Activated CD8-positive, alpha-beta memory T cell treated with anti-CD3 and anti-CD28 coated beads, Interleukin-2, amount 50 U/mL, for 24 hours (primary cell): ENCODE measurements around the gene CCDC167.
A peak's percentile ranks its signal among the peaks of the same experiment; 100 is the strongest.

Source experiments
- DNase-seq: peaks from one replicate; pipeline ENCODE4 v3.0.0-alpha.2; 2020; ENCODE audit errors: extremely low read depth

The CCDC167 gene

DNA sequence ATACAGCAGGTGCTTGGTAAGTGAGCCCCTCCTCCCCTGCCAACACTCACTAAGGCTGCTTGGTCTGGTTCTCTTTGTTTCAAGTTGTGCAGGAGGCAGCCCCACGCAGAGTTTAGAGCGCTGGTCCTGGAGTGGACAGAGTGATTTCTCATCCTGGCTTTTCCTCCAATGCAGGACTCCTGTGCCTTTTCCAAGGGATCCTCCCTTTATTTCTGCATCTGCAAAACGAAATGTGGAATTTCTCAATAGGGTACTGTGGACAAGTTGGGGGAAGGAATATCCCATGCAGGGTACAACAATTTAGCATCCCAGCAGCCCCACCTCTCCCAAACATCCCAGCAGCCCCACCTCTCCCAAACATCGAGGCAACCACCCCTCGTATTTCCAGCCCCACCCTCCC, 30.6 kb upstream of the CCDC167 start:
- DNase-seq, result no peak

DNA sequence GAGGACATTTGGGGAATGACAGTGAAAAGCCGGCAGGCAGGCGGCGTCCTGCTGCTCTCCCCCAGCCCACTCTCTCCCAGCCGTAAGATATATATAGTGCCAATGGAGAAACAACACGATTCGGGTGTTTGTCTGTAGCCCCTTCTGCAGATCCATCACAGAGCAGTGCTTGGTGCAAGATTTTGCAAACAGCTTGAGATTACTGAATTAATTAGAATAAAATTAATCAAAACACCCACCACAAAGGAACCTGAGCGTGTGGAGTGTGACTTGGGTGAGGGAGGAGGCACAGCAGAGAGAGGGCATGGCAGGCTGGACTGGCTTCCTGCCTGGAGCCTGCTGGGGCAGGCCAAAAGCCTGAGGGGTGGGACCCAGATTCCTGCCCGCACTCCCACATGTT, 28.8 kb upstream of the CCDC167 start:
- no peak for DNase-seq

DNA sequence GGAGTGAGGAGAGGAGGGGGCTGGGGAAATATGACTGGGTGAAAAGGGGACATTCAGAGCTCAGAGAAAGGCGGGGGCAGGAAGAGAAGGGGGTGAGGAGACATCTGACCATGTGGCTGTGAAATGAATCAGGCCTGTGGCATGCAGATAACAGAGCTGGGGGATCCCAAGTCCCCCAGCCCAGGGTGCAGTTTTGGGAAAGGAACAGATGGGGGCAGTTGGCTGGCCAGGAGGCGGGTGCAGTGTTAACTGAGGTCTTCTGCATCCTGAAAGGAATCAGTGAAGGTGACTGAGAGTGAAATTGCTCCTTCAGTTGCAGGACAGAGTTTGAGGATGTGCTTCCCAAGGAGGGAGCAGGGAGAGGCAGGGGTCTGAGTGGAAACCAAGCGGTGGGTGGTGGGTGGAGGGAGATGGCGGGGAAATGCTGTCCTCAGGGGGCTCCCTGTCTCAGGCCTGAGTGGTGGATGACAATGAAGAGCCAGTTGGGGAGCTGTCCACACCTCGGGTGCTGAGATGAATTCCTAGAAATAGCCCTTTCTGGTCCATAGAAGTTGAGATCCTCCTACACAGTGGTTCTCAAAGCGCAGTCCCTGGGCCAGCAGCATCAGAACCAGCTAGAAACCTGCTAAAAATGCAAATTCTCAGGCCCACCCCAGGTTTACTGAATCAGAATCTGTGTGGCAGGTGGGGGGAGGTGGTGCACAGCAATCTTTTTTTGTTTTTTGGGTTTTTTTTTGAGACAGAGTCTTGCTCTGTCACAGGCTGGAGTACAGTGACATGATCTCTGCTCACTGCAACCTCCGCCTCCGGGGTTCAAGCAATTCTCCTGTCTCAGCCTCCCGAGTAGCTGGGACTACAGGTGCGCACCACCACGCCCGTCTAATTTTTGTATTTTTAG, 26.0 kb upstream of the CCDC167 start:
- DNase-seq, result no peak

- DNase-seq, result no peak
These were observed 25.3 kb upstream of the CCDC167 start for GRCh38 chr6:37524970-37525318.

- no peak for DNase-seq
These were observed 24.6 kb upstream of the CCDC167 start for GRCh38 chr6:37524025-37524969.

- DNase-seq, result no peak
These were observed 23.7 kb upstream of the CCDC167 start for GRCh38 chr6:37523412-37523811.

GRCh38 chr6:37522836-37523235, 23.1 kb upstream of the CCDC167 start:
- no peak for DNase-seq

GRCh38 chr6:37521674-37522073, 22.0 kb upstream of the CCDC167 start:
- no peak for DNase-seq

GRCh38 chr6:37520926-37521325, 21.2 kb upstream of the CCDC167 start:
- no peak for DNase-seq

DNA sequence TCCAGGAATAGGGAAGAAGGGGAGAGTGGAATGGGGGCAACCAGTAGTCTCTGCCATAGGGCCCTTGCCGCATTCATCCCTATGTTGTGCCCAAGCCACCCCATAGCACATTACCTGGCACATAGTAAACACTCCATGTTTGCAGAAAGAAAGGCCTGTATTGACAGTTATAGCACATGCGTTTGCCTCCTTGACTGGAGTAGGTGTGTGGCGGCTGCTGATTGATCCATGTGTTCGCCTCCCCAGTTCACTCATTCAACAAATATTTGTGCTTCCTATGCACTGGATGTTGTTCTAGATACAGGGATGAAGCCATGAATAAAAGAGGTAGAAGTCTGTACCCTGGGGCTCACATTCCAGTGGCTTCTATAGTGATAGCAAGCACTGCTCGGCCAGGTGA, 19.8 kb upstream of the CCDC167 start:
- DNase-seq, result no peak

DNA sequence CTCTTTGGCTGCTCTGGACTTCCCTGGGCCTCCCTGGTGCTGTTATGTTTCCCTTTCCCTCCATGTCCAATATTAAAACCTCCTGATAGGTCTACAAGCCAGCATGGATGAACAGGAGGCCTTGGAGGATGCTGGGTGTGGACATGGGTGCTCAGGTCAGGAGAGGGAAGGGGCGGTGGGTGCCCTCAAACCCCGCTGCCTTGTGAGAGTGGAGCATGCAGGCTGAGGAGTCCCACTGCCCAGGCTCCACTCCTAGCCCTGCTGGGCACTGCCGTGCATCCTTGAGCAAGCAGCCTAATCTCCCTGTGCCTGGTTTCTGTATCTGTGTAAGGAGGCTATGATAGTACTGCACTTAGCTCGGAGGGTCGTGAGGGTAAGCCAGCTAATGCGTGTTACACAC, 18.4 kb upstream of the CCDC167 start:
- no peak for DNase-seq

DNA sequence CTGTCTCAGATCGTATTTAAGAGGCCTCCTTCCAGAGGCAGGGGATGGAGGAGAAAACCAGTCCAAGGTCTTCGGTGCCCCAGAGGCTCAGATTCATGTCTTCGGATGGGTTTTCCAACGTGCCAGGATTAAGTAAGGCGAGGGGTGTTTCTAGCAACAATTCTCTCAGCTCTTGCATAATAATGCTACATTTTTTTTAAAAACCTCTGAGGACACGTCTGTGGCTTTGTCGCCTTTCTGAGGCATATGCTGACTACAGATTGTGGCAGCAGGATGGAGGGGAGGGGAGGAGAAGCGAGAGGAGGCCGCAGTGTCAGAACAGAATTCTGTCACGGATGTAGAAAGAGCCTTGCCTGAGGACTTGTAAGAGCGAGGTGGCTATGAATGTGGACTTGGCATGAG, 17.7 kb upstream of the CCDC167 start:
- DNase-seq, result peak; percentile 59

GRCh38 chr6:37516920-37517405, 17.3 kb upstream of the CCDC167 start:
- no peak for DNase-seq

GRCh38 chr6:37516076-37516919, 16.6 kb upstream of the CCDC167 start:
- DNase-seq, result peak; percentile 72

- DNase-seq, result no peak
These were observed 16.0 kb upstream of the CCDC167 start for GRCh38 chr6:37515712-37516075.

- DNase-seq, result no peak
These were observed 15.1 kb upstream of the CCDC167 start for GRCh38 chr6:37514837-37515236.

DNA sequence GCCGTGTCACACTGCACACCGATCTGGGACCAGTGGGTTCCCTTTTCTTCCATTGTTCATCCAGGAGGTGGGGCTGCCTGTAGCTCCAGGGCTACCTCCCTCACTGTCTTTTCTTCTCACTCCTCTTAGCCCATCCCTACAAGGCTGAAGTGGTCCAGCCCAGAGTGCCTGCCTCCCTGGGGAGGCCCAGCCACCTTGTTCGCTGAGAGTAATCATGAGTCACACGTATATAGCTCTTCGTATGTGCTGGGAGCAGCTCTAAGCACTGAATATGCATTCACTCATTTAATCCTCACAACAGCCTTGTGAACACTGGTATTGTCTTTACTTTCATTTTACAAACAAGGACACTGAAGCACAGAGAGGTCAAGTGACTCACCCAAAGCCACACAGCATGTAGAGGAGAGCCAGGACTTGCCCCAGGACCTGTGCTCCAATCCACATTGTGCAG, 14.7 kb upstream of the CCDC167 start:
- DNase-seq, result no peak

DNA sequence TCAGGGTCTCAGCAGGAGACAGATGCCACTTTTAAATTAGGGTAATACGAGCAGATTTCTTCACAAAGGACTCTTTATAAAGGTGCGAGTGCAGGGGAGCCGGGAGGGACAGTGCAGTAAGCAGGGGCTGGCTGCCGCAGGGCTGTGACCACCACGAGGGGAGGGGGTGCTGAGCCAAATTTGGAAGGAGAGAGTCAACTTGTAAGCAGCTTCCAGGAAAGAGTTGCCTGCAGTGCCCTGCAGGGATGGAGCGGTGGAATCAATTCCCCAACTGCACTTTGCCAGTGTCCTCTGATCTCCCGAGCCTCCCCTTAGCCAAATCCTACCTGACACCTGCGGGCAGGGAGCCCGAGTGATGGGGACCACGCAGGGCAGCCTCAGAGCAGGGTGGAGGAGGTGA, 13.9 kb upstream of the CCDC167 start:
- no peak for DNase-seq

DNA sequence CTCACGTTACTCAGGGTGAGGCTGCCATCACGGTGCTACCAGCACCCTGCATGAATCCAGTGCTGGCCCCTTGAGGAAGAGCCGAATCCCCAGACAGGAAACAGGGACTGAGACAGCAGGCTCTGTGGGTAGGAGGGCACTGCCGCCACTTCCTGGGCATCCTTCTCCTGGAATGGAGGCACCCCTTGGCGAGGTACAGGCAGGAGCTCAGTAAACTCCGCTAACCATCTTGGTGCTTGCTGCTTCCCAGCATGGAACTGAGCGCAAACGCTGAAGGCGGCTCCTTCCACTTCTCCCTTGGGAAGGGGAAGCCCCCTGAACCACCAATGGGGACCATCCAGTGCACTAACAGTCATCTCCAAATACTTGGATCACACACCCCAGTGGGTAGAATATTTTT, 13.5 kb upstream of the CCDC167 start:
- no peak for DNase-seq

DNA sequence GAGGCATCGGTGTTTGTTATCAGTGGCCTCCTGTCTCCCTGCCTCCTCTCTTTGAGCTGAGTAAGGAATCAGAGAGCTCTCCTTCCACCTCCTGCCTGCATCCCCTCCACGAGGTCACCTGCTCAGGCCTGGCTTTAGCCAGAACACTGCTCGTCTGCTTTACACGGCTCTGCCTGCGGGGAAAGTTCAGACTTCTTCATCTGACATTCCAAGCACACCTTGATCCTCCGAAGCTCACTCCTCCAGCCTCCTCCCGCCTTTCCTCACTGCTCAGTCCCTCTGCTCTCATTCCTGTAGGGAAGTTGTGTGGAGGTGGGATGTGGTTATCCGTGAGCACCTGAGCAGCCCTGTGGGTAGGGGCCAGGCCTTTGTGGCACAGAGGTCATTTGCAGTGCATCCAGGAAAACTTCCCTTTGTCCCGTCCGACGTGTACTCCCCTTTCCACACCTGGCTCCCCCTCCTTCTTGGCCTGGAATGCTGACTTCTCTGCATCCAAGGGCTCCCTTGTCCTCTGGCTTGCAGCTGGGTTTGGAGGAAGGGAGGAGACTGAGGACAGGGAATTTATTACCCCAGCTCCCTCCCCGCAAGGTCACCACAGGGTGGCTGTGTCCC, 12.8 kb upstream of the CCDC167 start:
- DNase-seq, result no peak

GRCh38 chr6:37511910-37512399, 12.3 kb upstream of the CCDC167 start:
- no peak for DNase-seq
